Superior temporal gyrus (tissue), 1 donor: ENCODE data around the gene CUL9.

Source experiments
- DNase-seq: peaks from one replicate; pipeline ENCODE4 v3.0.0-alpha.2; 2016; ENCODE audit errors: extremely low spot score

Gene CUL9

GRCh38 chr6:43173591-43174262, 8.3 kb upstream of the CUL9 start:
- DNase-seq, result no peak

GRCh38 chr6:43174263-43175112, 7.5 kb upstream of the CUL9 start:
- DNase-seq, result peak; percentile 97

GRCh38 chr6:43175676-43176422, 6.1 kb upstream of the CUL9 start:
- no peak for DNase-seq

- no peak for DNase-seq
Observed at GRCh38 chr6:43176423-43176786, 5.6 kb upstream of the CUL9 start.

GRCh38 chr6:43178150-43178549, 3.8 kb upstream of the CUL9 start:
- DNase-seq, result no peak

- DNase-seq, result no peak
Observed at GRCh38 chr6:43178951-43179830, 2.8 kb upstream of the CUL9 start.

GRCh38 chr6:43180058-43180457, 1.9 kb upstream of the CUL9 start:
- no peak for DNase-seq

- no peak for DNase-seq
Observed at GRCh38 chr6:43180985-43181384, 1.0 kb upstream of the CUL9 start.

GRCh38 chr6:43181621-43181941, 415 bp upstream of the CUL9 start:
- DNase-seq, result no peak

GRCh38 chr6:43183441-43183840, 1.4 kb downstream of the CUL9 start:
- DNase-seq, result no peak

GRCh38 chr6:43184268-43184985, 2.4 kb downstream of the CUL9 start:
- peak; percentile 40 for DNase-seq

GRCh38 chr6:43185391-43185985, 3.5 kb downstream of the CUL9 start:
- DNase-seq, result no peak

GRCh38 chr6:43186019-43186418, 4.0 kb downstream of the CUL9 start:
- DNase-seq, result no peak

GRCh38 chr6:43186706-43187105, 4.7 kb downstream of the CUL9 start:
- no peak for DNase-seq

GRCh38 chr6:43187821-43188220, 5.8 kb downstream of the CUL9 start:
- no peak for DNase-seq

GRCh38 chr6:43188426-43188825, 6.4 kb downstream of the CUL9 start:
- DNase-seq, result no peak

- no peak for DNase-seq
Observed at GRCh38 chr6:43189776-43190304, 7.8 kb downstream of the CUL9 start.

GRCh38 chr6:43192911-43193310, 10.9 kb downstream of the CUL9 start:
- DNase-seq, result no peak

GRCh38 chr6:43193929-43194328, 11.9 kb downstream of the CUL9 start:
- no peak for DNase-seq

- DNase-seq, result no peak
Observed at GRCh38 chr6:43196337-43196736, 14.3 kb downstream of the CUL9 start.
